Inflammatory macrophage (primary cell): ENCODE results near the gene PALM.
"Not testable (repeated sequence)": the region's sequence is repeated elsewhere in the genome, so short reads cannot be mapped to it uniquely, and the experiment has no call there.

Experiments used
- DNase-seq, 2 donors: peaks; one replicate each; pipeline ENCODE4 v3.0.0-alpha.2; 2020 to 2022
- total RNA-seq, 18 experiments: gene quantifications; one replicate each; lab custom pipeline; 2026; ENCODE audit warnings: mixed read lengths in 6 of 18, inconsistent platforms in 2 of 18; lab: John Stamatoyannopoulos, UW

PALM gene, protein sequence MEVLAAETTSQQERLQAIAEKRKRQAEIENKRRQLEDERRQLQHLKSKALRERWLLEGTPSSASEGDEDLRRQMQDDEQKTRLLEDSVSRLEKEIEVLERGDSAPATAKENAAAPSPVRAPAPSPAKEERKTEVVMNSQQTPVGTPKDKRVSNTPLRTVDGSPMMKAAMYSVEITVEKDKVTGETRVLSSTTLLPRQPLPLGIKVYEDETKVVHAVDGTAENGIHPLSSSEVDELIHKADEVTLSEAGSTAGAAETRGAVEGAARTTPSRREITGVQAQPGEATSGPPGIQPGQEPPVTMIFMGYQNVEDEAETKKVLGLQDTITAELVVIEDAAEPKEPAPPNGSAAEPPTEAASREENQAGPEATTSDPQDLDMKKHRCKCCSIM
- total RNA-seq: 0 to 0.65 (median 0) reads per million in 18 experiments

DNA sequence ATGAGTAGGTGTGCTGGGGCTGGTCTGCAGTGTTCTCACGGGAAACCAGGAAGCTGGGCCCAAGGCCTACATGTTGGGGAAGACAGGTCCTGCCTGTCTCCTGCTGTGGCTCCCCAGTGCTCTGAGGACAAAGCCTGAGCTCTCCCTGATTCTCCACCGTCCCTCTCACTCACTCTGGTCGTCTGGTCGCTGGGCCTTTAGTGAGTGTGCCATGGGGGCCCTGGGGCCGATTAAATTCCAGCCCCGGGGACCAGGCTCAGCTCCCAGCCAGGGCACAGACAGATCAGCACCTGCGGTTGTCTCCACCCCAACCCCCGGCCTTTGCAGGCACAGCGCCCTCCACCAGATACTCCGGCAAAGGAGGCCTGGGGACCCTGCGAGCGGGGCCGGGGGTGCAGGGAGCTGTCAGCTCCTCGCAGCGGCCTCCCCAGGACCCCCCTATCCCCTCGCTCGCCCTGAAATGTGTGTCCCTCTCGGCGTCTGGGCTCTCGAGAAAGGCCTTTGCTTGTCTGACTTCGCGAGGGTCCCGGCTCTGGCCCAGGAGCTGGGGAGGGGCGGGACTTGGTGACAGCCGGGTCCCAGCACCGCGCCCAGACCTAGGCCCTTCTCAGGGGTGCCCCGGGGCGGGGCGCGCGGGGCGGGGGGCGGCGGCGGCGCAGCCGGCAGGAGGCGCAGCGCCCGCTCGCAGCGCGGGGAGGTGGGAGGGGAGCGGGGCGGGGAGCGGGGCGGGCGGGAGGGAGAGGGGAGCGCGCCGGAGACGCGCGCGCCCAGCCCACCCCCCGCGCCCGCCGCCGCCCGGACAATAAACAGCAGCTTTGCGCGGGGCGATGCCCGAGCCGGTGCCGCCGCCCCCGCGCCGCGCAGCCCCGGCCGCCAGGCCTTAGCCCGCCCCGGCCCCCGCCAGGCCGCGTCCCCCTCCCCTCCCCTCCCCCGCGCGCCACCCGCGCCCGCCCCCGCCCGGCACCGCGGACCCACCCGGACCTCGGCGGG lies at the start of gene PALM:
PALM (plus strand) TSS at position 782 of the 990 bp plus-strand sequence. CDS start 212 bp downstream, outside the sequence.
- no peak for DNase-seq

DNA sequence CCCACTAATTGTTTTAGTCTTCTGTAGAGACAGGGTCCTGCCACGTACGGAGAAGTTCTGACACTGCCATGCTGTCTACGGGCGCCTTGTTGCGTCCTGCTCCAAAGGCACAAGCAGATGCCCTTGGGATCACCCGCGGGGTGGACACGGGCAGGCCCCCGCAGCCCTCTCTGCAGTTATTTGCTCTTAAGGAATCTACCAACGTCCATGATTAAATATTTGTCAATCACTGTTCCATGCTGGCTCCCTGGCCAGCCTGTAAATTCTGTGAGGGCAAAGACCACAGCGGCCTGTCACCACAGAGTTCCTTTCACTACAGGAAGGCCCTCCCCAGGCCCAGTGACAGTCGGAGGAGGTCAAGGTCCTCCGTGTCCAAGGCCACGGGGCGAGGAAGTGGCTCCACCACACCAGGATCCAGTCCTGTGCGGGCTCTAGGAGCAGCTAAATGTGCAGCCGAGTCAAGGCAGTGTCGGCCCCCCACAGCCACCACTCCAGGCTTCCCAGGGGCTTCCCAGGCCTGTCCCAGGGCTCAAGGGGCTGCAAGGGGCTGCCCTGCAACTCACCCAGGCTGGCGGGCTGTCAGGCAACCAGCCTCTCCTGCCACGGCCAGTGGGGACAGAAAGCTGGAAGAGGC lies 47.8 kb upstream of the PALM start:
- peak; percentile 24 to 29 for DNase-seq

DNA sequence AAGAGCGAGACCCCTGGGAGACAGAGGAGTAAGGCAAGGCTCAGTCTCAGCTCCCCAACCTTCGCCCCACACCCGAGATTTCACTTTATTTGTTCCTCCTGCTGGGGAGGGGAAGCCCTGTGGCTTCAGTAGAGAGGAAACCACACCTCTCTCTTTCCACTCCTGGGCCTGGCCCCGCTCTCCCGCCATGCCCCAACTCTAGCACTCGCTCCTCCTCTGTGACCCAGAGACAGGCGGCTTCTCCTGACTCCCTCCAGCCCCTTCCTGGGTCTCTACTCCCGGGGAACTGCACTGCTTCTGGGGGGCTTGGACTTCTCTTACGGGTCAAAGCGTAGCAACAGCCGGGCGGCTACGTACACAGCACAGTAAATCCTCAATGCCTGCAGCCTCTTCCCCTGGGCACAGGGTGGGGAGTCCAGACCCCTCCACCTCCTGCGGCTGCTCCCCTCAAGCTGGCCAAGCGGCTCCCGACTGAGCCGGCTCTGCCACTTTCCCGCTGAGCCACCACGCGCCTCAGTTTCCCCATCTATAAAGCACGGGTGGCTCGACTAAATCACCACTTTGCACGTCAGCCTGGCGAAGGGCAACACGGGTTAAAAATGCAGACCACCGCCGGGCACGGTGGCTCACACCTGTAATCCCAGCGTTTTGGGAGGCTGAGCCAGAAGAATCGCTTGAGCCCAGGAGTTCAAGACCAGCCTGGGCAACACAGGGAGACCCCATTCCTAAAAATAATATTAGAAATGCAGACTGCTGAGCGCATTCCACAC lies 47.1 kb upstream of the PALM start:
- peak; percentile 48 to 55 for DNase-seq

DNA sequence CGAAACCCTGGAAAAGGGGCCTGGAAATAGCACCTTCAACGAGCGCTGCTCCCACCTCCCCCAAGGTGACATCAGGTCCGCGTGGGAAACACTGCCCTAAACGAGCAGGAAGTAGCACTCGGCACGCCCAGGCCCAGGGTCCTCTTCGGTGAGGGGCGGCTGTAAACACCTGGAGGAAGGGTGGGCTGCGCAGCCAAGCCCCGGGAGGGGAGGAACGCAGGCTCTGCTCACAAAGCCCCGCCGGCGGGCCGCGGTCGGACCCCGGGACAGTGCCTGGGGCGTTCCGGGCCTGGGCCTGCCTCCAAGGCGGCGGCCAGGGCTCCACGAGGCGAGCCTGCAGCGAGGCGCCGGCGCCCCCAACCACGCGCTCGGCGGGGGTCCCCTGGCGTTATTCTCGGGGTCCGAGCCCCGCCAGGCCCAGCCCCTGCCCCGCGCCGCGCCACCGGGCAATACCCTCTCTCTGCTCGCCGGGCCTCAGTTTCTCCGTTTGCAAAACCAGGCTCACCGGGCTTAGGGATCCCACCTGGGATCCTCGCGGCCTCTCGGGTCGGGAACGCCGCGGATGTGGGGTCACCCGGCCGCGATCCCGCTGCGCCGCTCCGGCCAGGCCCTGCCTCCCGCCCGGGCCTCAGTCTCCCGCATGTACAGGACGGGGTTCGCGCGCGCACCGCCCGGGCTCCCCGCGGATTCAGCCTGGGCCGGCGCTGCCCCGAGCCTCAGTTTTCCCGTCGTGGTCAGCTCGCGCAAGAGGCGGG lies 46.4 kb upstream of the PALM start:
- DNase-seq: peak; percentile 21 to 78

DNA sequence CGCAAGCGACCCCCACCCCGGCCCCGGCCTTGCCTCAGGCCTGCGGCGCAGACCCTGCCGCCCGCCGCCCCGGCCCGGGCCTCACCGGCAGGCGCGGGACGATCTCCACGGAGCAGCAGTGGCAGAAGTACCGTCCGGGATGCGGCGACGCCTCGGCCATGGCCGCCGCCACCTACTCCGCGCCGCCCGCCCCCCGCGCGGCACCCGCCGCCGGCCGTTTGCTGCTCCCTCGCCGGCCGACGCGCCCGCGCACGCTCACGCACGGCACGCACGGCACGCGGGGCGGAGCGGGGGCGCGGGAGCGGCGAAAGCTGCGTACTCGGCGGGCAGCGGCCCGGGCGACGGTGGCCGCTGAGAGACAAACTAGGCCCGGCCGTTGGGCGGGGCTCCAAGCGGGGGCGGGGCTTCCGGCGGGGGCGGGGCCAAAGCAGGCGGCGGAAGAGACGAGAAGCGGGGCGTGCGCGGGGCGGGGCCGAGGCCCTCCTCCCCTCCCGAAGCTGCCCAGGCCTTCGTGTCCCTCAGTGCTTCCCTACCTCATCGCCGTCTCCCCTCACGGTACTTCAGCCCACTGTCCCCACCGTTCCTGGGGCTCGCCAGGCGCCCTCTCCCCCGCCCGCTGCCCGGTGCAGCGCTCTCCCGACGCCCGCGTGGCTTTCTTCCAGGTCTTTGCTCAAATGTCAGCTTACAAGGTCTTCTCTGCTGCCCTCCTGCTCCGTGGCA lies 45.6 kb upstream of the PALM start, which contains the start of gene RNF126:
RNF126 (minus strand) TSS at position 253 of the 720 bp plus-strand sequence; CDS start at position 160, 93 bp downstream.
- DNase-seq: peak; percentile 94 to 97

DNA sequence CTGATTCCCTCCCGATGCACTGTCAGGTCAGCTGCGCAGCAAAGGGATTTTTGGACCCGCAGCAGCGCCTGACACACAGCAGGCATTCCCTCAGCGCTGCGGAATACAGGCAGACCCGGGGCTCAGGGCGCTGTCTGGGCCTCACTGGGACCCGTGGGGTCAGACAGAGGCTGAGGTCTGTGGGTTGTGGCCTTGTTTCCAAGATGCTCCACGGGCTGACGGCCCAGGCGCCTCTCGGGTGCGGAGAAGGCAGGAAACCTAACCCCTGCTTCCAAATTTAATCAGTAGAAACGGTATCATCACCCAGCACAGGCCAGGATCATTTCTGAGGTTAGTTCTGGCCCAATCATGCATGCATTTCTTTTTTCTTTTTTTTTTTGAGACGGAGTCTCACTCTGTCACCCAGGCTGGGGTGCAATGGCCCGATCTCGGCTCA lies 45.0 kb upstream of the PALM start:
- no peak for DNase-seq

DNA sequence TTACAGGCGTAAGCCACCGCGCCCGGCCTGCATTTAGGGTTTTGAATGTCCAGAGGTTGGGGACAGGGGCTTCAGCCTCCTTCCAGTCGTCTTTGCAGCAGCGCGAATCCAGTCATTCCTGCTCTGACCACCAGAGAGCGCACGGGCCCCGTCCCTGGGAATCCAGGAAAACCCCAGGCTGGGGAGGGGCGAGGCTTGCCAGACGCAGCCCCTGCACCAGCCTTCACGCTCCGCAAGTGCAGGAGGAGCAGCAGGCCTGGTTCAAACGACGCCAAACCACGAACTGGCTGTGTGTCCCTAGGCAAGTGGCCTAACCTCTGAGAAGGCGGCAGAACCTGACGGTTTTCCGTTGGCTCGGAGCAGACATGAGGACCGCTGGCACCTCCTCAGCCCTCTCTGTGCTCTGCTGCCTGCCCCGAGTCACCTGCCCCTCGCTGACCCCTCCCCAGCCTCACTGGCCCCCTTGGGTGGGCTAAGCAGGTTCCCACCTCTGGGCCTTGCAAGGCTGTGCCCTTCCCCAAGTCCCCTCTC lies 43.8 kb upstream of the PALM start:
- DNase-seq: peak; percentile 72 to 81

DNA sequence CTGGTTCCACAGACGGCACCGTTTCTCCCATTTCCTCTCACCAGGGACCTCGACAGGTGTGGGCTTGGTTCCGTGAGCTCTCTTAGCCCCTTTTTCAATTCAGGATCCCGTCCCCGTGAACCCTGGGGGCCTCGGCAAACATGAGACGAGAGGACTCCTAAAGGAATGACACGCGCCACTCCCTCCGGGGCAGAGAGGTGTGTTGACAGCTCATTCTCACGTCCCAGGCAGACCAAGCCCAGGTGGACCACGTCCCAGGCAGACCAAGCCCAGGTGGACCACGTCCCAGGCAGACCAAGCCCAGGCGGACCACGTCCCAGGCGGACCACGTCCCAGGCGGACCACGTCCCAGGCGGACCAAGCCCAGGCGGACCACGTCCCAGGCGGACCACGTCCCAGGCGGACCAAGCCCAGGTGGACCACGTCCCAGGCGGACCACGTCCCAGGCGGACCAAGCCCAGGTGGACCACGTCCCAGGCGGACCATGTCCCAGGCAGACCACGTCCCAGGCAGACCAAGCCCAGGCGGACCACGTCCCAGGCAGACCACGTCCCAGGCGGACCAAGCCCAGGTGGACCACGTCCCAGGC lies 41.7 kb upstream of the PALM start:
- DNase-seq: not testable (repeated sequence)

DNA sequence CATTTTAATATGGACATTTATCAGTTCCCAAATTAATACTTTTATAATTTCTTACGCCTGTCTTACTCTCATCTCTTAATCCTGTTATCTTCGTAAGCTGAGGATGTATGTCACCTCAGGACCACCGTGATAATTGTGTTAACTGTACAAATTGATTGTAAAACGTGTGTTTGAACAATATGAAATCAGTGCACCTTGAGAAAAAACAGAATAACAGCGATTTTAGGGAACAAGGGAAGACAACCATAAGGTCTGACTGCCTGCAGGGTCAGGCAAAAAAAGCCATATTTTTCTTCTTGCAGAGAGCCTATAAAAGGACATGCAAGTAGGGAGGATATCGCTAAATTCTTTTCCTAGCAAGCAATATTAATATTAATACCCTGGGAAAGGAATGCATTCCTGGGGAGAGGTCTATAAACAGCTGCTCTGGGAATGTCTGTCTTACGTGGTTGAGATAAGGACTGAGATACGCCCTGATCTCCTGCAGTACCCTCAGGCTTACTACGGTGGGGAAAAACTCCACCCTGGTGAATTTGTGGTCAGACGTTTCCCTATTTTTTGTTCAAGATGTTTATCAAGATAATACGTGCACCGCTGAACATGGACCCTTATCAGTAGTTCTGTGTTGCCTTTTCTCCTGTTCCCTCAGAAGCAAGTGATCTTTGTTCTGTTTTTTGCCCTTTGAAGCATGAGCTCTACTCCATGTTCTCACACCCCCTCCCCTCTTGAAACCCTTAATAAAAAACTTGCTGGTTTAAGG lies 39.9 kb upstream of the PALM start:
- DNase-seq: not testable (repeated sequence)

DNA sequence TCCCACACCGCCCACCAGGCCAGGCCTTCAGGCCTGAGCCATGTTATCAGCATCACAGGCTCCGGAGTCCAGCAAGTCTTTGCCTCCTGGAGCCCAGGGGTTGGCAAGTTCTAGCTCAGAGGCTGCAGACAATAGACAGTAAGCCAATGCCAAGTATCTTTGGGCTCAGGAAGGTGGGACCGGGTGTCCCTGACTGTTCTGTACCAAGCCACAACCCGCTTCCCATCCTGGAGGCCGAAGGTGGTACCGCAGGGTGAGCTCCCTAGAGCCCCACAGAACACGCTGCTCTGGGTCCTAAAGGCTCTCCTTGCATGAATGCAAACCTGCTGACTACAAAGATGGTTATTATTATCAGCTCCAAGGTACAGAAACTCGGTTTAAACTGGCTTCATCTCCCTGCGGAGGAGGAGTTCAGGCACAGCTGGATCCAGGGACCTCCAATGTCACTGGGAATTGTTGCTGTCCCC lies 38.1 kb upstream of the PALM start:
- DNase-seq: no peak

DNA sequence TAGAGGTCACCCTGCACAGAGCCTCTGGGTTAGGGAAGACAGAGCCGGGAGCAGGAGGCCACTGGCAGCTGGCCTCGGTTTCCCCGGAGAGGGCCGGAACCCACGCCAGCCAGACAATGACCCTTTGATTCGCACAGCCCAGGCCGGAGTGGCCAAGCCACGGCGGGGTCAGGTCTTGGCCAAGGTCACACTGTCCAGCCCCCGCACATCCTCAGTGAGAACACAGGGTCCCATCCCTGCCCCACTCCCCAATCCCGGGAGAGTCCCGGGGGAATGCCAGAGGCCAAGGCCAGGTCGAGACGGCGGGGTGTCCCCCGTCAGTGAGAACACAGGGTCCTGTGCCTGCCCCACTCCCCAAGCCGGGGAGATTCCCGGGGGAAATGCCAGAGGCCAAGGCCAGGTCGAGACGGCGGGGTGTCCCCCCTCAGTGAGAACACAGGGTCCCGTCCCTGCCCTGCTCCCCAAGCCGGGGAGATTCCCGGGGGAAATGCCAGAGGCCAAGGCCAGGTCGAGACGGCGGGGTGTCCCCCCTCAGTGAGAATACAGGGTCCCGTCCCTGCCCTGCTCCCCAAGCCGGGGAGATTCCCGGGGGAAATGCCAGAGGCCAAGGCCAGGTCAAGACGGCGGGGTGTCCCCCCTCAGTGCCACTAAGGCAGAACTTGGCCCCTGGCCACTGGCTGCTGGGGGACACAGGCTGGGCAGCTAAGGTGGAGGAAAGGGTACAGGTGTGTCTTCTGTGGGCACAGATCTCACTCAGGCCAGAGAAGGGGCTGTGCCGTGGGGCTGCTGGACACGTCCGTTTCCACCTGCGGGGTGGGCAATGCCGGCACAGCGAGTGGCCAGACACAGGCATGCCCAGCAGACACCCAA lies 34.2 kb upstream of the PALM start:
- DNase-seq: no peak

DNA sequence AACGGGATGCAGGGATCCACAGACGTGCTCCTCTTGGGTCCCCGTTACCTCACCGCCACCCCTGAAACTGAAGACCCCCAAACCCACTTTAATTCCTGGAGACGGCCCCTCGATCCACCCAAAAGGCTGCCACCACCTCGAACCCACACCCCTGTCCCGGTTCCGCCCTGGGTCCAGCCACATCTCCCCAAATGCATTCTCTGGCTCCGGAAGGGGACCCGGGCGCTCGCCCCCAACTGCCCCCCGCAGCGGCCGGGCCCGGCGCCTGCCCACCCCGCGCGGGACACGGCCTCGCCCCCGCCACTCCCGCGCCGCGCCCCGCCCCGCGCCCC lies 32.8 kb upstream of the PALM start:
- DNase-seq: no peak

DNA sequence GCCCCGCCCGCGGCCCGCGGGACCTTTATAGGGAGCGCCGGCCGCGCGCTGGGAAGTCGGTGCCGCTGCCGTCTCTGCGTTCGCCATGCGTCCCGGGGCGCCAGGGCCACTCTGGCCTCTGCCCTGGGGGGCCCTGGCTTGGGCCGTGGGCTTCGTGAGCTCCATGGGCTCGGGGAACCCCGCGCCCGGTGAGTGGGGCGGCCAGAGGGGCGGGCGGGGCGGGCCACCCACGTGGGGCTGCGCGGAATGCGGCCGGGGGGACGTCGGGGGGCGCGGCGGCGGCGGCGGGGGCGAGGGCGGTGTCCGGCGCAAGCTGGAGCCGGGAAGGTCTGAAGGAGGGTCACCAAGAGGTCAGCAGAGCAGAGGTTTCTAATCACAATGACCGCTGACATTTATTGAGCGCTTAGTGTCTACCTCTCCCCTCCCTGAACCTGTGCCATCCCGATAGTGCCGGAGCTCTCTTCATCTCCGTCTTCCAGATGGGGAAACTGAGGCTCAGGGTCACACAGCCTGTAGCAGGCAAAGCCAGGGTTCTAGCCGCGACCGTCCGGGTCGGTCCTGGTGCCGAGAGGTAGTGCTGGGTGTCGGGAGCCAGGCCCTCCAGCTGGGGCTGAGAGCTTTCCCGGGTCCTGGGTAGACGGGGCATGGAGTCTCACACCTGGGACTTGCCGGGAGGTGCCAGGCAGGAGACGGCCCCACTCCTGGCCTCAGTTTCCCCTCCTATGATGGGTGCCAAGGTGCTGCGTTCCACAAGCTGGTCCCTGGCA lies 32.2 kb upstream of the PALM start, which contains the start of gene FSTL3:
FSTL3 (plus strand) TSS at position 54 of the 767 bp plus-strand sequence; CDS start at position 86, 32 bp downstream.
- no peak for DNase-seq

DNA sequence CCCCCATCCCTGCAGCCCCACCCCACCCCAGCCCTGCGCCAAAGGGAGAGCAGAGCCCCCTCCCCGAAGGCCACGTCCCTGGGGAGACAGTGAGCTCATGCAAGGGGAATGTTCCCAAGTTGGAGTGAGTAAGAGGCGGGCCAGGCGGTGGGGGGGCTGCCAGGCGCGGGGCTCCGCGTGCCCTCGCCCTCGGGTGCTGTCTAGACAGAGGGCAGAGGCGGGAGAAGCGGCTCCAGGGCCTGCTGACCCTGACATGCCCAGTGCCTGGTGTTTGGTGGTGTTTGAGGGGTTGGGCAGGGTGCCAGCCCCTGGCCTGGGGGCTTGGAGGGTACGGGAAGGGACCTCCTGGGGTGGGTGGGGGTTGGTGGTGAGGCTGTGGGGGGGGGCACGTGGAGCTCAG lies 31.5 kb upstream of the PALM start:
- DNase-seq: no peak

DNA sequence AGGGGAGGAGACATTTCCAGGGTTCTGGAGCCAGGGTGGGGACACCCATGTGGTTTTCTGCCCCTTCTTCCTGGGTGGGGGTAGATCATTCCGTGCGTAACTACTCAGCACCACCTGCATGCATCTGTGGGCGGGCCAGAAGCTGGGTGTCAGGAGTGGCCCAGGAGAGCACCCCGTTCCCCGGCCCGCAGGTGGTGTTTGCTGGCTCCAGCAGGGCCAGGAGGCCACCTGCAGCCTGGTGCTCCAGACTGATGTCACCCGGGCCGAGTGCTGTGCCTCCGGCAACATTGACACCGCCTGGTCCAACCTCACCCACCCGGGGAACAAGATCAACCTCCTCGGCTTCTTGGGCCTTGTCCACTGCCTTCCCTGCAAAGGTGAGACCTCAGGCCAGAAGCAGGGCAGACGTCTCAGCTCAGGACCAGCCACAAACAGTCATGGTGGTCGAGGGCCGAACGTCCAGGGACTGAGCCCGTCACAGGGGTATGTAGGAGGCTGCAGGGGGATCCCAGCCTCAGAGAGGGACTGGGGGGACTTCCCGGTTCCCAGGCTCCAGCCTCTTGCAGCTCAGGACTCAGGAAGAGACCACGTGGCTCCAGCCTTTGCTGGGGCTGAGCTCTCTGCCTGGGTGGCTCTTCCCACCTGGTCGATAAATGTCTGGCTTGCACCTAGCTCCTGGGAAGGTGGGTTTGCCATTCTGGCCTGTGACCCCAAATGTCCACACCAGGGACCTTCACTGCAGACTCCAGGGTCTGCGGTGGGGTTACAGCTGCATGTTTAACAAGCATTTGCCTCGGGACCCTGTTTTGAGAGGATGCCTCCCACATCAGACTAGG lies 30.9 kb upstream of the PALM start:
- no peak for DNase-seq
